GM12865 (cell line): ENCODE data around the gene AKAP13.

ENCODE experiments used
- DNase-seq: peaks from one replicate; pipeline ENCODE4 v3.0.0; 2010; ENCODE audit warnings: low read depth
- H3K4me3 ChIP-seq: 2 replicates; pipeline ENCODE4 v1.5.1; 2011; ENCODE audit warnings: mild to moderate bottlenecking, low read depth, low read length, control low read depth
- CTCF ChIP-seq: IDR thresholded peaks from 2 replicates; pipeline ENCODE4 v1.5.1; 2011; ENCODE audit warnings: low read length, control low read depth, low read depth, inconsistent platforms; ENCODE audit not compliant: insufficient read depth; ENCODE audit errors: missing control alignments

Gene AKAP13

GRCh38 chr15:85412956-85413854 lies 32.8 kb downstream of the AKAP13 start:
- peak; percentile 8 for TF ChIP-seq CTCF
- peak; percentile 97 for DNase-seq
- no peak overlapping the region; the same call in 1 of the 2 replicates for H3K4me3 ChIP-seq

- DNase-seq = no peak
- H3K4me3 ChIP-seq = peak overlapping the region; percentile 25; the same call in 1 of the 2 replicates
- no peak for TF ChIP-seq CTCF
Measured at GRCh38 chr15:85414037-85414436, 33.6 kb downstream of the AKAP13 start.

- no peak overlapping the region for H3K4me3 ChIP-seq
- DNase-seq = peak; percentile 50
- peak; percentile 22 for TF ChIP-seq CTCF
Measured at GRCh38 chr15:85414495-85414894, 34.1 kb downstream of the AKAP13 start.

GRCh38 chr15:85414991-85415390 lies 34.6 kb downstream of the AKAP13 start:
- H3K4me3 ChIP-seq = no peak overlapping the region
- TF ChIP-seq CTCF = no peak
- no peak for DNase-seq

- DNase-seq = no peak
- no peak for TF ChIP-seq CTCF
- H3K4me3 ChIP-seq = no peak overlapping the region
Measured at GRCh38 chr15:85415783-85416182, 35.4 kb downstream of the AKAP13 start.

GRCh38 chr15:85417276-85417675 lies 36.9 kb downstream of the AKAP13 start:
- TF ChIP-seq CTCF = no peak
- DNase-seq = no peak
- no peak overlapping the region for H3K4me3 ChIP-seq
